HG02870 (cell line): ENCODE results near the gene PTPRK.

Experiments
- ATAC-seq: cut with Tn5 transposase; IDR thresholded peaks from one replicate; pipeline ENCODE4 v1.9.1; 2021; ENCODE audit warnings: mild to moderate bottlenecking, moderate library complexity; ENCODE audit not compliant: unreplicated experiment

Gene PTPRK

GRCh38 chr6:128208078-128208477 lies 312.3 kb downstream of the PTPRK start:
- no peak for ATAC-seq

DNA sequence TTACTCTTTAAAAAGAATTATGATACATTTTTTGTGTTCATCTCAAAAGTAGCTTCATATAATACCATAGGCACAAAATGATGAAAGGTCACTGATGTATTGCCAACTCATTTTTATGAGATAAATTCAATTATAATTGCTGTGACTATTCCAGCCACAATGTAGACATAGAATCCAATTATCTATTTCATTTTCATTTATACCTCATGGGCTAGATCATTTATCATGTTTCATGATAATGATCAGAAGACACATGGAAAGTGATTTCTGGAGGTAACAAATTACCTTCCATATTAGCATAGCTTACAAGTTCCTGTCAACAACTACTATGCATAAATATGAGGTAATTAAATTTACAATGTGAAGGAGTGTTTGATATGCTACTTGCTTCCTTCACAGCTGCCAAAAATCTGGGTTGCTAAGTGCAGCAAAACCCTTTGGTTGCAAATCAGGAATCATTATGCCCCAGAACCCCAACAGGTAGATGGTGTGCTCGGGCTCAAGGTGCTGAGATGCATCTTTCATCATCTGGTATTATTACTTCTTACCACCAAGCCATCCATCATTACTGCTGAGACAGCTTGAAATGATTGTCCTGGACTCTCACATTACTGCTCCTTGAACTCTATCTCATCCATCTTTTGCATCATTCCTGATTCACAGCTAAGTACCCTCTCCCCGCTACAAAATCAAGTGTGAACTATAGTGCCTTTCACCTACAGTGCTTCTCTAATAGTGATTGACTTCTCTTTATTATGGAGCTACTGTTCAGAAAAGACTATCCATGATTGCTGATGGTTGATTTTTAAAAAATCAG lies 313.6 kb downstream of the PTPRK start:
- ATAC-seq, result no peak

- no peak for ATAC-seq
Observed at GRCh38 chr6:128204616-128205015, 315.8 kb downstream of the PTPRK start.

DNA sequence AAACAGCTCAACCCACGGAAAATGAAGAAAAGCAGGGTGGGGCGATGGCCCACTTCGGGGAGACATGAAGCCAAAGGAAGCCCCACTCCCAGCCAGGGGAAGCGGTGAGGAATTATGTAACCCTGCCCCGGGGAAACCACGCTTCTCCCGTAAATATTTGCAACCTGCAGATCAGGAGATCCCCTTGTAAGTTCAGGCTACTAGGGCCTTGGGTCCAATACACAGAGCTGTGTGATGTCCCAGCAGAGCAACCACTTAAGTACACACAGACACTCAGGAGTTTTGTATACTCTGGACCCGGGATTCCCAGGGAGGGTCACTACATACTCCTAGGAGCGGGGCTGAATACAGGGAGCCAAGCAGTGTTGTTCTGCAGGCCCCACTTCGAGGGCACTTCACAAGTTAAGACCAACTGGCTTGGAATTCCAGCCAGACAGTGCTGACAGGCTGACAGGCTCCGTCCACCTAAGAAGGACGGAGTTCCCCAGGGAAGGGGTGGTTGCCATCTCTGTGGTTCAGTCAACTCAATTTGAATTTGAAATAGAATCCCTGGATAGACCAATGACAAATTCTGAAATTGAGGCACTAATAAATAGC lies 318.1 kb downstream of the PTPRK start:
- no peak for ATAC-seq

- ATAC-seq, result no peak
Observed at GRCh38 chr6:128200789-128201188, 319.6 kb downstream of the PTPRK start.

- ATAC-seq, result no peak
Observed at GRCh38 chr6:128199461-128199860, 320.9 kb downstream of the PTPRK start.

GRCh38 chr6:128192972-128193371 lies 327.4 kb downstream of the PTPRK start:
- ATAC-seq, result no peak

DNA sequence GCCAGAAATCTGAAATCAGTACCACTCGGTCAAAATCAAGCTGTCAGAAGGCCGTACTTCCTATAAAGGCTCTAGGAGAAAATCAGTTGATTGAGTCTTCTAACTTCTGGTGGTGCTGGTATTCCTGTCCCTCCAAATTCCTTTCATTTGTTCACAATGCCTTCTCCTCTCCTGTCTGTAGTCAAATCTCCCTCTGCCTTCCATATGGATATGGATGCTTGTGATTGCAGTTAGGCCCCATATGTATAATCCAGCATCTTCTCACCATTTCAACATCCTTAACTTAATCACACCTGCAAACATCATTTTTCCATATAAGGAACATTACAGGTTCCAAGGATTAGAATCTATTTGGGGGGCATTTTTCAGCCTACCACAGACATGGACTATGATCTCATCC lies 331.7 kb downstream of the PTPRK start:
- no peak for ATAC-seq

- no peak for ATAC-seq
Observed at GRCh38 chr6:128186729-128187128, 333.7 kb downstream of the PTPRK start.

DNA sequence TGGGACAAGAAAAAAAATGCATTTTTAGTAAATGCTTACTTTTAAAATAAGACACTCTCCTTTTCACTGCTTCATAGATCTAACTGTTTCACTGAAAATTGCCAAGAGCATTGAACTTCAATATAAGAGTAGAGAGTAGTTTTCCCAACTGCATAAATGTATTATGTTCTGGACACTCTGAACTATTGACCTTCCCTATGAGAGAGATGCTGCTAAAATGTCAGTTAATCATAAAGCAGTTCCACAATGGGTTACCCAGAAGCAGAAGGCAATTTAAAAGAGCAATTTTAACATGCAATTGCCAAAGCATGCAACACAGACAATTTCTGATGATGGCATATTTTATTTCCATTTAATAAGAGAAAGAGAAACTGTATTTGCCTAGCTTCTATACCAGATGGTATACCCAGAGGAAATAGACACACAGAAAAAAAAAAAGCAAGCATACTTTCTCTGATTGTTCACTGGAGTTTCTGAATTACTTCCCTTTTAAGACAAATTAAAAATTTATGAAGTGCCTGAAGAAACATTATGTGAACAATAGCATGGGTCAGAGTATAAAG lies 340.4 kb downstream of the PTPRK start:
- no peak for ATAC-seq

DNA sequence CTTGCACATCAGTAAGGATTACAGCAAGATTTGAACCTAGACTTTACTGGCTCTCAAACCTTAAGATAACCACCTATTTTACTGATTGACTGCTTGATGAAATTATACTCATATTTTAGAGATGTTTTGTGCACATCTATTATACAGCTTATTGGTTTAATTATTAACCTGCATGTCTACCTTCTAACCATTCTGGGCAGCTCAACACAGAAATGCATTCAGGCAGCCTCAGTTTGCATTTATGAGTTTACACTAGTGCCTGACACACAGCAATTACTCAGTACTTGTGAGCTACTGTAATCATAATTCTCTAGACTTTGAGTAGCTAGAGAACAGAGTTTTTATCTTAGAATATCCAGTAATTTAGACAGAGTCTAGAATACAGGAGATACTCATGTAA lies 345.7 kb downstream of the PTPRK start:
- ATAC-seq, result no peak

GRCh38 chr6:128172752-128173682 lies 347.4 kb downstream of the PTPRK start:
- no peak for ATAC-seq

DNA sequence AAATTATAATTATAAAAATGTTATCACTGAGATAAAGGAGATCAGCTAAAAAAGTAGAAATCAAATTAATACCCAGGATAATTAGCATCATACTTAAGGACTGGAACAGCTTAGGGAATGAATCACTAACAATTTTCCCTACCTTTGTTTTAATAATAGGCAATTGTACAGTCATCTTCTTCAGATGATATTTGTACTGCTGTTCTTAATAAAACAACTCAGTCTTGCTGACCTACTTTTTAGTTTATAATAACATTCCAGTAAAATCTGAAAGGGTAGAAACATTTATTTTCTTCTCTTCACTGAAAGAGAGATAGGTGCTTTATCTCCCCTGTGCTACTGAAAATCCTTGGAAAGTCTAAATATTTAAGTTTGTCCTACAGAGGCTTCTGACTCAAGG lies 348.3 kb downstream of the PTPRK start:
- ATAC-seq, result no peak

GRCh38 chr6:128171182-128171581 lies 349.2 kb downstream of the PTPRK start:
- no peak for ATAC-seq

GRCh38 chr6:128168244-128168643 lies 352.2 kb downstream of the PTPRK start:
- no peak for ATAC-seq

- no peak for ATAC-seq
Observed at GRCh38 chr6:128167552-128167951, 352.8 kb downstream of the PTPRK start.

DNA sequence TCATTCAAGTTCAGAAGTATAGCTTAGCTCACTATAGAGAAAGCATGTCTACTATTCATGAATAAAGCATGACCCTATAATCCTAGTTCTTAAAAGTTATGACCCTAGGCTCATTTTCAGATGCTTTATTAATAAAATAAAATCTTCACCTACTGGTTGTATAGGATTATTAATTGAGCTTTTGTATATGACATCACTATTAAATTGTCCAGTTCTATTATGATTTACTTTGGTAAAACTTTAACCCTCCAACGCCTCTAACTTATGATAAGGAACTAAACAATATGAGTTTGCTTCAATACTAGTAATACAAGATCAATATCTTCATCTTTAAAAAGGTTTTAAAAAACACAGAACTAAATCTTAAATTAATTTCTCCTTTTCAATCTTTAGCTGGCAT lies 356.1 kb downstream of the PTPRK start:
- no peak for ATAC-seq

DNA sequence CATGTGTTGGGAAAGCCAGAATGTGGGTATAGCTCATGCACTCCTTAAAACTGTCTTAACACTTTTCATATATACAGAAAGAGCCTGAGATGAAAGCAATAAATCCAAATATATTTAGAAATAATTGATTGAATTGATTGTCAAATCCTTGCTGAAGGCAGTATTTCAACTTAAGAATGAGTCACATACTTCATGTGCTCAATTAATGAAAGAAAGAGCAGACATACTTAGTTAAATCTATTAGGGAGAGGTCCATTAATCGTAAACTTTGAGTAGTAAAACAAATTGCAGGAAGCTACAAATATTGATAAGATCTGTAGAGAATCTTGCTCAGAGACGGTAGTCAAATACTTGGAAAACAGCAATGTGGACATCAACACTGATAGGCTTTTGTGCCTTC lies 358.0 kb downstream of the PTPRK start:
- no peak for ATAC-seq

DNA sequence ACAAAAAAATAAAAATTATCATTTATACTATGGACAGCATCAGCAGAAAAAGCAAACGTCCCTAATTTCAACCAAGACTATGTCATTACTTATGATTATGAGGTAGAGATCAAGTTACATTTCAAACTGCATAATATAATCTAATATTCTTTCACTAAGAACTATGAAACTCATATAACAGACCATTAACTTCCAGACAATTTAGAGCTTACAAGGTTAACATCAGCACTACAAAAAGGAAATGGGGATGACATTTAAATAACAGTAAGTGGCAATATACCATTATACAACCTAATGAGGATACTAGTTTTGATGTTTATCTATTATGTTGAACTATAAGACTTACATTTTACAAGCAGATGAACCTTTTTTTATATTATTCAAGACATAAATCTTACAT lies 358.6 kb downstream of the PTPRK start:
- ATAC-seq, result no peak

DNA sequence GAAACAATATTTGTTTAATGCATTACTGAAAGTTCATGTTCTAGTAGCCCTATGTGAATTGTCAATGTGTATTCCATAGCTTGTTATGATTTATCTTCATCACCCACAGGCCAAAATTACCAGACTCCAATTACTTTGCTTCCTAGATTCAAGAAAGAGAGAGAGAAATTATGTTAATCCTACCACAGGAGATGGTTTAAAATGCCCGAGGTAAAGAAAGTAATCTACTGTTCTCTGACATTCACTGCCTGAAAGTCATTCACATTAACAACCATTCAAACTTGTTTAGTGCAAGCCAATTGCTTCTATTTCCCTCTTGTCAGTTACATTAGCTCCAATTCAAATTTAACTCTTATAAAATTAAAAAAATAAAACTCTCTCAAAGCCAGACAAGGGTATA lies 359.1 kb downstream of the PTPRK start:
- ATAC-seq, result no peak

DNA sequence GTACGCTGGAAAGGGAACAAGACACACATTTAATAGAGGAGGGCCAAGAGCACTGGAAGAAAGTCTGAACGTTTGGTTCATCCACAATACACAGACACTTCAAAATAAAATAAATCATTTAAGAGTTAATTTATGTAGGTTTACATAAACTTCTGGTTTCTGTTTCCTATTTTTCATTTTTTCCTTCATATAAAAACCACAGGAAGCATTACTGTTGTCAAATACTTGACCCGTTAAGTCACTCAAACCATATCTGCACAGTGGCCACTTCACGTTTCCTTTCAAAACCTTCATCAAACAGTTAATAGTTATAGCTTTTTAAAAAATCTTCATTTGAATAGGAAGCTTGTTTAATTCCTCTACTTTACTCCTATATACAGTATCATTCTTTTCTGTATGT lies 361.9 kb downstream of the PTPRK start:
- ATAC-seq, result no peak
